Heart left ventricle (tissue), 16 donors: ENCODE measurements around the gene SUSD5. TPM values are rescaled to one million over a fixed set of nuclear protein-coding genes. Genes with fewer than 3 reads are reported as not detected.
"Not testable (repeated sequence)": the region's sequence is repeated elsewhere in the genome, so short reads cannot be mapped to it uniquely, and the experiment has no call there.

Source experiments
- ATAC-seq, 4 donors: fragments of 200-7000 bp; cut with Tn5 transposase; one replicate each; pipeline ENCODE4 v1.9.1; 2020 to 2022; ENCODE audit warnings: moderate library complexity in 4 of 4, mild to moderate bottlenecking in 3 of 4, moderate number of reproducible peaks in 1 of 4
- DNase-seq, 5 donors: peaks; one replicate each; pipeline ENCODE4 v3.0.0-alpha.2; 2020
- H3K27ac ChIP-seq, 12 donors: fragments of 200-600 bp; sonication (generic) in 4 of 12; one replicate each; pipeline versions ENCODE4 v1.5.0 to v1.8.0; 2016 to 2022; ENCODE audit warnings: mild to moderate bottlenecking in 2 of 12
- H3K27me3 ChIP-seq, 9 donors: fragments of 200-600 bp; sonication (generic) in 2 of 9; one replicate each; pipeline versions ENCODE4 v1.5.1 to v1.8.0; 2016 to 2022; ENCODE audit warnings: mild to moderate bottlenecking in 3 of 9
- H3K36me3 ChIP-seq, 9 donors: fragments of 200-600 bp; sonication (generic) in 2 of 9; one replicate each; pipeline versions ENCODE4 v1.5.0 to v1.8.0; 2018 to 2022; ENCODE audit warnings: mild to moderate bottlenecking in 2 of 9
- H3K4me1 ChIP-seq, 12 donors: fragments of 200-600 bp; sonication (generic) in 4 of 12; one replicate each; pipeline versions ENCODE4 v1.5.0 to v1.8.0; 2016 to 2022; ENCODE audit warnings: mild to moderate bottlenecking in 3 of 12
- H3K4me3 ChIP-seq, 12 donors: fragments of 200-600 bp; sonication (generic) in 4 of 12; one replicate each; pipeline versions ENCODE4 v1.5.0 to v1.8.0; 2017 to 2022; ENCODE audit warnings: mild to moderate bottlenecking in 9 of 12, moderate library complexity in 4 of 12
- H3K9me3 ChIP-seq, 12 donors: fragments of 200-600 bp; sonication (generic) in 4 of 12; one replicate each; pipeline versions ENCODE4 v1.5.0 to v1.8.0; 2016 to 2022; ENCODE audit warnings: mild to moderate bottlenecking in 1 of 12
- CTCF ChIP-seq, 12 donors: fragments of 200-600 bp; sonication (generic) in 4 of 12; IDR thresholded peaks; one replicate each; pipeline versions ENCODE4 v1.5.0 to v1.8.0; 2018 to 2022; ENCODE audit warnings: antibody characterized with exemption in 12 of 12, mild to moderate bottlenecking in 5 of 12
- POLR2A ChIP-seq, 2 donors: fragments of 450-650 bp; IDR thresholded peaks; one replicate each; pipeline ENCODE4 v1.6.1; 2017; ENCODE audit warnings: antibody characterized with exemption in 2 of 2, mild to moderate bottlenecking in 2 of 2, moderate library complexity in 2 of 2
- WGBS, 4 donors: extraction: QIAGEN DNeasy Blood & Tissue Kit in 2 of 4; methylation state at CpG; one replicate each; pipeline versions ENCODE4 v1.1.5 to v1.1.7; 2013 to 2018; 5-methylcytosine and 5-hydroxymethylcytosine counted together
- intact Hi-C, 10 donors: fragments of 100-400 bp; cut with DNase I; formaldehyde crosslinking; loops; one replicate each; pipeline versions ENCODE4 v1.11.1 to v1.14.2; 2022
- polyA plus RNA-seq, 2 donors: library from polyadenylated mRNA; stranded (reverse); fragments of 200-250 nt; gene quantifications; one replicate each; pipeline ENCODE4 v1.2.3, GENCODE V29; 2013
- total RNA-seq, 9 donors: library from RNA; depleted of rRNA in 2 of 9; stranded (reverse); fragments of >200 nt in 2 of 9; fragmentation: NEBNext Ultra II Directional in 3 of 9; extraction: Animal tissue kit (Norgen Biotek cat#: 25700) in 3 of 9; gene quantifications; one replicate each; pipeline versions ENCODE4 v1.1.0 to v1.2.4, GENCODE V29; 2016 to 2023
- donor health status: ischemic (EF 13 %, LVEDD 7.1; RV severe dilation, severe dysfunction).
- donor health status: healthy with polysubstance abuse.
- donor health status: DM: no; HTN: yes; CAD: no.
- donor health status: DM: no; HTN: no; CAD: no.
- donor health status: ischemic (EF 25% LVEDD 6.9; RV normal size, moderate dysfunction).
- donor health status: ischemic (EF 25% LVEDD 5.7; RV mildly dilated, moderate dysfunction).
- donor health status: healthy.
- donor health status: DM: yes; HTN: yes; CAD: no.
- donor health status: ischemic (EF 35%, LVEDD 5.7; RV mildly dilated, moderate dysfunction).
- donor health status: nonischemic (EF 11% LVEDD 7.7; RV severe dilation, severe dysfunction).
- donor health status: DM: yes; HTN: yes; CAD: no.
- donor health status: PGD.
- donor health status: ischemic (EF 29% LVEDD 5.4; RV normal size, mild dysfunction).
- donor health status: nonischemic (EF 23%, LVEDD 6.1; RV moderate dilation, normal function).

Gene SUSD5
- total and polyA plus RNA-seq, 11 donors: 0.49 to 20.3 (median 1.1) TPM

DNA sequence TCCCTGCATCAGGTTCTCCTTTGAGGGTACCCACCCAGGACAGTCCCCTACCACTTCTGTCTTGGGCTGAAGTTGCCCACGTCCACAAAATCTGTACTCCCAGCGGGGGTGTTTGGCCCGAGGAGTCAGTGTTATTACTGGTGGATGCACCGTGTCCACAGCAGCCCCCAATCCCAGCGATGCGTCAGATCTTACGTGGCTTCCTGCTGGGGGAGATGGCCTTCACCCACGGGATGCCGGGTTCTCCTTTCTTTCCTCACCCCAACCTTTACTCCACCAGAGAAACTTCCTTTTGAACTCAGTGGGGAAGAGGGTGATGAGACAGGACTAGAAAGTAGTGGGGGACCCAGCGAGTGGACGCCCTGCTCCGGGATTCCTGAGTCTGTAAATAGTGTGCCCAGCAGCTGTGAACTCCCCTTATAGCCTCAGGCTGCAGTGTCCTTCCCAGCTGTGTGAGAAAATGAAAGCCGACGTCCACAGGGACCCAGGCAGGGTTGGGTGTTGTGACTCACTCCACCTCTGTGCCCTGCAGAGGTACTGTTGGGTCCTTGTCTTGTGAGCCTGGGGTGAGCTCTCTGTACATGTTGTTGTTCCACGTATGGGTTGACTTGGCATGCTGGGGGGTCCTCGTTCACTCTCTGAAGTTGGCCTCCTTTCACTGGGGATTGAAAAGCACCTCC lies 73.2 kb downstream of the SUSD5 start:
- DNase-seq: no peak
- Histone ChIP-seq H3K9me3 (no peaks in the 10 kb centered on the region), H3K27ac (no peak overlapping the region), H3K27me3 (no peaks in the 10 kb centered on the region), H3K4me3 (no peak overlapping the region), H3K36me3 (peaks cover 0 to 44% (median 33%) of the 10 kb centered on the region in 9 donors), H3K4me1 (peaks cover 0 to 20% (median 0%) of the 10 kb centered on the region in 12 donors)
- 94 to 96% (median 95%) methylated on average over 16 of the region's 16 CpGs for WGBS, 4 donors
- TF ChIP-seq POLR2A (IDR thresholded peaks at IDR 0.05): no peak
- TF ChIP-seq CTCF (IDR thresholded peaks at IDR 0.05): no peak
- ATAC-seq: no peak
- intact Hi-C loops: loop anchor here in 1 of 10 donors (5.0 kb wide), 1 partner anchor 227 kb away; no protein-coding TSS in a partner anchor

DNA sequence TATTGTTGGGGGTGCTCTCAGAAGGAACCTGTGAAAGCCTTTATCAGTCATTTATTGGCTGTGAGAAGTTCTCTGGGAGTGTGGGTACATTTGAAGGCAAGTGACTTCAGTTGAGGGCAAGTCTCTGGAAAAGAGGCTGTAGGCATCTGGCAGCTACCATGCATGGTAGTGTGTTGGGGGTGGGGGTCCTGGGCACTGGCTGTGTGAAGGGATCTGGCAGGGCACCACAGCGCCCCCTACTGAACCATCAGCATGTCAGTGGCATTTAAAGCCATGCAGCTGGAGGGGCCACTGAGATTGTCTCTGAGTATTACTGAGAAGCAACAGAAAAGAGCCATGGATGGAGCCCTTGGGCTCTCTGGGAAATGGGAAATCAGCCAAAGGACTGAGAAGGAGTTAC lies 74.2 kb downstream of the SUSD5 start:
- Histone ChIP-seq H3K4me1 (peaks cover 0 to 20% (median 0%) of the 10 kb centered on the region in 12 donors), H3K27me3 (no peaks in the 10 kb centered on the region), H3K36me3 (peaks cover 0 to 50% (median 36%) of the 10 kb centered on the region in 9 donors), H3K4me3 (no peak overlapping the region), H3K9me3 (no peaks in the 10 kb centered on the region), H3K27ac (no peak overlapping the region)
- 55 to 67% (median 62%) methylated on average over 1 of the region's 1 CpG for WGBS, 4 donors
- DNase-seq (no peak), ATAC-seq (no peak)
- intact Hi-C loops: loop anchor here in 1 of 10 donors (5.0 kb wide), 1 partner anchor 218 kb away; no protein-coding TSS in a partner anchor
- TF ChIP-seq CTCF (IDR thresholded peaks at IDR 0.05) (peak in 4 of 12 donors; percentile 6 to 26 (median 16)), POLR2A (IDR thresholded peaks at IDR 0.05) (no peak)

DNA sequence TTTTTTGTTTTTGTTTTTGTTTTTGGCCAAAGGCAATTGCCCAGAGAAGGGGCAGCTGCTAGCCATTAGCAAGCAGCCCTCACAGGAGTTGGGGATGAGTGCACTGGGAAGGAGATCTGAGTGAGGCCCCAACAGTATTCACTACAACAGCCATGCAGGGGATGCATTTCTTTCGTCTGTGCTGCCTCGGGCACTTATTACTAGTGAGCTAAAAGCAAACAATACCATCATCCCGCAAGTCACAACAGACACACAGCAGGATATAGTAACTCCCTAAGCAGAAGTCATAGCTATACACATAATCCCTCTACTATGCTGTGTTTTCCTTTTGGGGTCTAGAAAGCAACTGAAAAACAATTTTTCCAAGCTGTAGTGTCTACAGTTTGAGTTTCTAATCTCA lies 77.6 kb downstream of the SUSD5 start:
- intact Hi-C loops: loop anchor here in 1 of 10 donors (5.0 kb wide), 1 partner anchor 221 kb away; no protein-coding TSS in a partner anchor
- no peak for TF ChIP-seq CTCF (IDR thresholded peaks at IDR 0.05)
- no peak for TF ChIP-seq POLR2A (IDR thresholded peaks at IDR 0.05)
- 86 to 93% (median 91%) methylated on average over 3 of the region's 3 CpGs for WGBS, 4 donors
- H3K4me1 ChIP-seq: peaks cover 0 to 3% (median 0%) of the 10 kb centered on the region in 12 donors
- H3K27me3 ChIP-seq: no peaks in the 10 kb centered on the region
- H3K36me3 ChIP-seq: peaks cover 0 to 79% (median 58%) of the 10 kb centered on the region in 9 donors
- no peak for ATAC-seq
- no peak overlapping the region for H3K4me3 ChIP-seq
- H3K9me3 ChIP-seq: no peaks in the 10 kb centered on the region
- H3K27ac ChIP-seq: no peak overlapping the region
- no peak for DNase-seq

DNA sequence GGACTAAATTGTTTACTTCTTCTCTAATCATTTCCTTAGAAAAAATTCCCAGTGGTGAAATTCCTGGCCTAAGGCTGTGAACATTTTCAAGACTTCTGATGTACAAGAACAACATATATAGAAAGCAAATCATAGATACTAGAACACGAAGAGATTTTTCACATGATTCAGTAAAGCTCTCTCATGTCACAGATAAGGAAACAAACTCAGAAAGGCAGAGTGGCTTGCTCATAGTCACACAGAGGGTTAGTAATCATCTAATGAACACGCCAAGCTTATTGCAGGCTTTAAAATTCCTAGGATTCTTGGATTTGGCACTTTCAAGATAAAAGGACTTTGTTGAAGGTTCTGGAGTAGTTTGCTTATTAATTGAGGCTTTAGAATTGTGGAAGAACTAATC lies 78.6 kb downstream of the SUSD5 start:
- Histone ChIP-seq H3K4me3 (no peak overlapping the region), H3K36me3 (peaks cover 0 to 89% (median 67%) of the 10 kb centered on the region in 9 donors), H3K4me1 (peaks cover 0 to 3% (median 0%) of the 10 kb centered on the region in 12 donors), H3K9me3 (no peaks in the 10 kb centered on the region), H3K27ac (no peak overlapping the region), H3K27me3 (no peaks in the 10 kb centered on the region)
- intact Hi-C loops: loop anchor here in 2 of 10 donors (5.0 to 10.0 kb wide), 2 partner anchors 85 to 222 kb away; no protein-coding TSS in a partner anchor
- DNase-seq (no peak), ATAC-seq (no peak)
- 46 to 57% (median 51%) methylated on average over 2 of the region's 2 CpGs for whole genome bisulfite sequencing, 4 donors
- TF ChIP-seq CTCF (IDR thresholded peaks at IDR 0.05) (no peak), POLR2A (IDR thresholded peaks at IDR 0.05) (no peak)

- not testable (repeated sequence) for H3K27me3 ChIP-seq, H3K9me3 ChIP-seq, H3K27ac ChIP-seq, H3K4me1 ChIP-seq, H3K4me3 ChIP-seq, DNase-seq, ATAC-seq
- WGBS, 4 donors: 88 to 93% (median 92%) methylated on average over 8 of the region's 8 CpGs
- H3K36me3 ChIP-seq: peaks cover 2 to 91% (median 72%) of the 10 kb centered on the region in 9 donors
- intact Hi-C loops: loop anchor here in 1 of 10 donors (10.0 kb wide), 1 partner anchor 86 kb away; no protein-coding TSS in a partner anchor
Observed at GRCh38 chr3:33139006-33139623, 79.5 kb downstream of the SUSD5 start.
